ENCODE results near the gene INSIG2.

INSIG2 gene

DNA sequence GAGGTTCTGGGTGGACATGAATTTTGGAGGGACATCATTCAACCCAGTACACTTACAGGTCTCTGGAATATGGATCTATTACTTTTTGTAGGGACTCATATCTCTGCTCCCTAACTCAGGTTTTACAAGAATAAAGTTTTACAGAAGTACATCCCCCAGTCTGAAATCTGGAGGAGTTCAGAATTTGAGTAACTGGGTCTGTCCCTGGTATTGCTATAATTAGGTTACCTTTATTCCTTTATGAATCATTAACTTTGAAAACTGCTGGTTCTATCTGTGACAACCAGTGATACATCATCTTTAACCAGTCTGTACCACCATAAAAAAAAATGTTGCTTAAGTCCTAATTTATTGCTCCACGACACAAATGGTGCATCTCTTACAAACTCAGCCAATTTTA, 59.9 kb downstream of the INSIG2 start:
- H3K4me3 ChIP-seq (ENCODE audit: low read length) = no peak overlapping the region
- TF ChIP-seq ZNF274 (IDR thresholded peaks at IDR 0.05; ENCODE audit: low read depth, low read length) = no peak

DNA sequence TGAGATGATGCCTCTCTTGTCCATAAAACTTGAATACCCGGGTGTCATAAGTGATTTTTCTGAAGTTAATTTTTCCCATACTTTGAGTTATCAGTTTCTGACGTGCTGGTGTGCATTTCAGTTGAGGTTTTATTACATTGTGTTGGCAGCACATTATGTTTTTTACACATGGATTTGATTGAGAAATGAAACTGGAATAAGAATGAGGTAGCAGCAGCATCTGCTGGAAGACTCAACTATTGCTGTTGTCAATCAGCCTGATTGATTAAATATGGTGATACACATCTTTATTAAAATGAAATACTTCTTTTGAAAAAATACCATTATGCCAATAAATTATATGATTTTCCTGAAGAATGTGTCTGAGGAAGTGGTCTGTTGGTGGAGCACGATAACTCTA, 60.5 kb downstream of the INSIG2 start:
- no peak for TF ChIP-seq ZNF274 (IDR thresholded peaks at IDR 0.05; ENCODE audit: low read depth, low read length)
- H3K4me3 ChIP-seq (ENCODE audit: low read length) = no peak overlapping the region

- TF ChIP-seq ZNF274 (IDR thresholded peaks at IDR 0.05; ENCODE audit: low read depth, low read length) = no peak
- H3K4me3 ChIP-seq (ENCODE audit: low read length) = no peak overlapping the region
Measured at GRCh38 chr2:118150294-118150693, 62.0 kb downstream of the INSIG2 start.

GRCh38 chr2:118151831-118152230, 63.6 kb downstream of the INSIG2 start:
- no peak overlapping the region for H3K4me3 ChIP-seq (ENCODE audit: low read length)
- TF ChIP-seq ZNF274 (IDR thresholded peaks at IDR 0.05; ENCODE audit: low read depth, low read length) = no peak

DNA sequence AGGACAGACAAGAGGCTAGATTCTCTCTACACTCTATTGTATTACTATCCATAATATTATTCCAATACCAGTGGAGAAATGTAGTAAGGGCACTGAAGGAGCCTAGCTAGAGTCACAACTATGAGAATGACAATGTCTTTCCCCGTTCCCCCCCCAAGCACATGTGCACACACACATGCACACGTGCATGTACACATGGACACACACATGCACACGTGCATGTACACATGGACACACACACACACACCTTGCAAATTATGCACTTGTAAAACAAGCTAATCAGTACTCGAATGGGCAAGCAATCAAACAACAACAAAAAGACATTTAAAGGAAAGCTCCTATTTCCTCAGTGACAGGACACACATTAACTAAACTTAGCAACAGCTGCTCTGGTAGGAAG, 65.2 kb downstream of the INSIG2 start:
- no peak overlapping the region for H3K4me3 ChIP-seq (ENCODE audit: low read length)
- no peak for TF ChIP-seq ZNF274 (IDR thresholded peaks at IDR 0.05; ENCODE audit: low read depth, low read length)

DNA sequence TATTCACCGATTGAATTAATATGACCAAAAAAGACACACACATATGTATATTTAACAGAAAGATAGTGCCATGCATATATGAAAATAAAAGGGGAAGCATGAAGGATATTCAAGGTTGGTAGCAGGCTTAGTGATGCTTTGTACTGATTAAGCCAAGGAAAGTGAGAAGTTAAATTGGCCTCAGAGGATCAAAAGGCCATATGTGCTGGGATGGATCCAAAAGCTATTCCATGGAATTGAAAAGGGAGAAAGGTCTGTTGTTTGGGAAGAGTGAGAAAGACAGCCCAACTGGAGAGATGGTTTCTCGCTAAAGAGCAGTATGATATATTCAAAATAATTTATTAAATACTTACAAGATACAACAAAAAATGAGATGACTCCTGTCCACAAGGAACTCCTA, 65.9 kb downstream of the INSIG2 start:
- TF ChIP-seq ZNF274 (IDR thresholded peaks at IDR 0.05; ENCODE audit: low read depth, low read length) = no peak
- no peak overlapping the region for H3K4me3 ChIP-seq (ENCODE audit: low read length)

Data from GM08714 (cell line).